ENCODE results near the gene AGBL1.

AGBL1 gene

GRCh38 chr15:86493884-86494283 is 414.2 kb downstream of the AGBL1 start:
- no peak for TF ChIP-seq CTCF (conservative IDR thresholded peaks at IDR 0.05; ENCODE audit: low read depth, low read length)
- no peak overlapping the region for H3K4me3 ChIP-seq (ENCODE audit: low read depth, low read length)
- no peak for DNase-seq (ENCODE audit: low read depth)

- no peak for DNase-seq (ENCODE audit: low read depth)
- no peak for TF ChIP-seq CTCF (conservative IDR thresholded peaks at IDR 0.05; ENCODE audit: low read depth, low read length)
- H3K4me3 ChIP-seq (ENCODE audit: low read depth, low read length) = no peak overlapping the region
These were observed 414.8 kb downstream of the AGBL1 start for GRCh38 chr15:86494475-86494874.

GRCh38 chr15:86502301-86502700 is 422.6 kb downstream of the AGBL1 start:
- DNase-seq (ENCODE audit: low read depth) = no peak
- no peak for TF ChIP-seq CTCF (conservative IDR thresholded peaks at IDR 0.05; ENCODE audit: low read depth, low read length)

GRCh38 chr15:86505951-86506350 is 426.3 kb downstream of the AGBL1 start:
- no peak for DNase-seq (ENCODE audit: low read depth)
- no peak for TF ChIP-seq CTCF (conservative IDR thresholded peaks at IDR 0.05; ENCODE audit: low read depth, low read length)

More at GRCh38 chr15:86502301-86502700, 422.6 kb downstream of the AGBL1 start:
- H3K4me3 ChIP-seq (ENCODE audit: low read depth, low read length) = no peak overlapping the region

GRCh38 chr15:86506401-86506800 is 426.7 kb downstream of the AGBL1 start:
- H3K4me3 ChIP-seq (ENCODE audit: low read depth, low read length) = no peak overlapping the region
- TF ChIP-seq CTCF (conservative IDR thresholded peaks at IDR 0.05; ENCODE audit: low read depth, low read length) = no peak

More at GRCh38 chr15:86505951-86506350, 426.3 kb downstream of the AGBL1 start:
- H3K4me3 ChIP-seq (ENCODE audit: low read depth, low read length) = no peak overlapping the region

GRCh38 chr15:86515625-86516024 is 436.0 kb downstream of the AGBL1 start:
- DNase-seq (ENCODE audit: low read depth) = no peak
- H3K4me3 ChIP-seq (ENCODE audit: low read depth, low read length) = no peak overlapping the region
- no peak for TF ChIP-seq CTCF (conservative IDR thresholded peaks at IDR 0.05; ENCODE audit: low read depth, low read length)

More at GRCh38 chr15:86506401-86506800, 426.7 kb downstream of the AGBL1 start:
- no peak for DNase-seq (ENCODE audit: low read depth)

- DNase-seq (ENCODE audit: low read depth) = no peak
- no peak overlapping the region for H3K4me3 ChIP-seq (ENCODE audit: low read depth, low read length)
- no peak for TF ChIP-seq CTCF (conservative IDR thresholded peaks at IDR 0.05; ENCODE audit: low read depth, low read length)
These were observed 443.1 kb downstream of the AGBL1 start for GRCh38 chr15:86522721-86523120.

Data from choroid plexus epithelial cell (primary cell).